HEK293 (cell line): Measurements from ENCODE around the gene ABHD17C.

ENCODE experiments used
- CTCF ChIA-PET: fragments of 350-600 bp; formaldehyde crosslinking; extraction: SDS; loops from one replicate; lab custom pipeline; 2021; ENCODE audit warnings: antibody characterized with exemption; lab: Yijun Ruan, JAX
- POLR2A ChIA-PET: fragments of 300-600 bp; formaldehyde crosslinking; extraction: SDS; loops from one replicate; lab custom pipeline; 2020; ENCODE audit warnings: antibody characterized with exemption, inconsistent platforms; lab: Yijun Ruan, JAX
- H3K27ac ChIP-seq: fragments of 200-500 bp; sonication (Bioruptor generic); 2 replicates; pipeline ENCODE4 v1.5.1; 2014; ENCODE audit warnings: low read depth, low read length, control low read depth, inconsistent platforms; ENCODE audit errors: extremely low read depth
- H3K36me3 ChIP-seq, 2 experiments: fragments of 200-500 bp in 1 of 2; sonication (Bioruptor generic) in 1 of 2; 1 replicate in 1 of 2; 2 replicates in 1 of 2; pipeline ENCODE4 v1.5.1; 2014 to 2017; ENCODE audit warnings: inconsistent platforms in 2 of 2, low read length in 2 of 2; ENCODE audit not compliant: control insufficient read depth in 2 of 2, insufficient read depth in 1 of 2
- H3K4me1 ChIP-seq: fragments of 200-500 bp; sonication (Bioruptor generic); 2 replicates; pipeline ENCODE4 v1.5.1; 2014; ENCODE audit warnings: mild to moderate bottlenecking, low read length, inconsistent platforms; ENCODE audit not compliant: control insufficient read depth, insufficient read depth
- H3K4me3 ChIP-seq: 2 replicates; pipeline ENCODE4 v1.5.1; 2011; ENCODE audit warnings: low read depth, mild to moderate bottlenecking, control low read depth, low read length, moderate library complexity
- H3K9me3 ChIP-seq: fragments of 200-500 bp; sonication (Bioruptor generic); 2 replicates; pipeline ENCODE4 v1.5.1; 2014; ENCODE audit warnings: low read depth, low read length, inconsistent platforms; ENCODE audit not compliant: control insufficient read depth, insufficient read depth
- CTCF ChIP-seq: fragments of 450-650 bp; formaldehyde crosslinking; IDR thresholded peaks from 2 replicates; pipeline ENCODE4 v1.5.1; 2016; ENCODE audit warnings: missing biosample characterization, missing genetic modification characterization
- EGR2 ChIP-seq: fragments of 450-650 bp; formaldehyde crosslinking; IDR thresholded peaks from 2 replicates; pipeline ENCODE4 v1.5.1; 2016; ENCODE audit warnings: low read depth, missing biosample characterization, missing genetic modification characterization
- GLIS1 ChIP-seq: fragments of 450-650 bp; formaldehyde crosslinking; IDR thresholded peaks from 2 replicates; pipeline ENCODE4 v1.5.1; 2016; ENCODE audit warnings: missing biosample characterization, missing genetic modification characterization
- KLF1 ChIP-seq: fragments of 450-650 bp; formaldehyde crosslinking; IDR thresholded peaks from 2 replicates; pipeline ENCODE4 v1.5.1; 2016; ENCODE audit warnings: missing biosample characterization, missing genetic modification characterization
- KLF10 ChIP-seq: fragments of 450-650 bp; IDR thresholded peaks from 2 replicates; pipeline ENCODE4 v1.5.1; 2018; ENCODE audit warnings: missing biosample characterization, mild to moderate bottlenecking, missing genetic modification characterization
- KLF9 ChIP-seq: fragments of 450-650 bp; formaldehyde crosslinking; IDR thresholded peaks from 2 replicates; pipeline ENCODE4 v1.5.1; 2016; ENCODE audit warnings: missing biosample characterization, missing genetic modification characterization, low read depth
- PRDM4 ChIP-seq: fragments of 450-650 bp; formaldehyde crosslinking; IDR thresholded peaks from 2 replicates; pipeline ENCODE4 v1.5.1; 2017; ENCODE audit warnings: missing biosample characterization, missing genetic modification characterization
- SALL2 ChIP-seq: fragments of 450-650 bp; formaldehyde crosslinking; IDR thresholded peaks from 2 replicates; pipeline ENCODE4 v1.5.0; 2017; ENCODE audit warnings: missing biosample characterization, mild to moderate bottlenecking, missing genetic modification characterization, borderline replicate concordance
- TSHZ1 ChIP-seq: fragments of 450-650 bp; formaldehyde crosslinking; IDR thresholded peaks from 2 replicates; pipeline ENCODE4 v1.5.1; 2016; ENCODE audit warnings: missing biosample characterization, missing genetic modification characterization, borderline replicate concordance
- ZBTB20 ChIP-seq: fragments of 450-650 bp; formaldehyde crosslinking; IDR thresholded peaks from 2 replicates; pipeline ENCODE4 v1.5.1; 2016; ENCODE audit warnings: missing biosample characterization, missing genetic modification characterization
- ZBTB48 ChIP-seq: fragments of 450-650 bp; formaldehyde crosslinking; IDR thresholded peaks from 2 replicates; pipeline ENCODE4 v1.5.1; 2016; ENCODE audit warnings: missing biosample characterization, missing genetic modification characterization
- ZEB2 ChIP-seq: fragments of 450-650 bp; formaldehyde crosslinking; IDR thresholded peaks from 2 replicates; pipeline ENCODE4 v1.5.1; 2016; ENCODE audit warnings: missing biosample characterization, missing genetic modification characterization
- ZFP37 ChIP-seq: fragments of 450-650 bp; formaldehyde crosslinking; IDR thresholded peaks from 2 replicates; pipeline ENCODE4 v1.5.1; 2016; ENCODE audit warnings: missing biosample characterization, missing genetic modification characterization
- ZNF10 ChIP-seq: fragments of 450-650 bp; formaldehyde crosslinking; IDR thresholded peaks from 2 replicates; pipeline ENCODE4 v1.5.1; 2017; ENCODE audit warnings: missing biosample characterization, missing genetic modification characterization
- ZNF169 ChIP-seq: fragments of 450-650 bp; formaldehyde crosslinking; IDR thresholded peaks from 2 replicates; pipeline ENCODE4 v1.5.1; 2016; ENCODE audit warnings: missing biosample characterization, missing genetic modification characterization
- ZNF184 ChIP-seq: fragments of 450-650 bp; IDR thresholded peaks from 2 replicates; pipeline ENCODE4 v1.5.1; 2018; ENCODE audit warnings: missing biosample characterization, mild to moderate bottlenecking, missing genetic modification characterization
- ZNF19 ChIP-seq: fragments of 450-650 bp; formaldehyde crosslinking; IDR thresholded peaks from 2 replicates; pipeline ENCODE4; 2016; ENCODE audit warnings: missing biosample characterization, missing genetic modification characterization, low read depth
- ZNF391 ChIP-seq: fragments of 450-650 bp; formaldehyde crosslinking; IDR thresholded peaks from 2 replicates; pipeline ENCODE4 v1.5.1; 2016; ENCODE audit warnings: low read depth, missing biosample characterization, missing genetic modification characterization, borderline replicate concordance
- ZNF596 ChIP-seq: fragments of 450-650 bp; IDR thresholded peaks from 2 replicates; pipeline ENCODE4 v1.5.0; 2018; ENCODE audit warnings: missing biosample characterization, mild to moderate bottlenecking, missing genetic modification characterization, moderate library complexity
- ZNF600 ChIP-seq: fragments of 450-650 bp; formaldehyde crosslinking; IDR thresholded peaks from 2 replicates; pipeline ENCODE4 v1.5.1; 2016; ENCODE audit warnings: missing biosample characterization, missing genetic modification characterization
- ZNF76 ChIP-seq: fragments of 450-650 bp; formaldehyde crosslinking; IDR thresholded peaks from 2 replicates; pipeline ENCODE4; 2016; ENCODE audit warnings: low read depth, missing biosample characterization, missing genetic modification characterization, borderline replicate concordance
- TF ChIP-seq, protein P1 (sequence below): fragments of 450-650 bp; formaldehyde crosslinking; IDR thresholded peaks from 2 replicates; pipeline ENCODE4 v1.5.1; 2017; ENCODE audit warnings: missing biosample characterization, missing genetic modification characterization

Gene ABHD17C

DNA sequence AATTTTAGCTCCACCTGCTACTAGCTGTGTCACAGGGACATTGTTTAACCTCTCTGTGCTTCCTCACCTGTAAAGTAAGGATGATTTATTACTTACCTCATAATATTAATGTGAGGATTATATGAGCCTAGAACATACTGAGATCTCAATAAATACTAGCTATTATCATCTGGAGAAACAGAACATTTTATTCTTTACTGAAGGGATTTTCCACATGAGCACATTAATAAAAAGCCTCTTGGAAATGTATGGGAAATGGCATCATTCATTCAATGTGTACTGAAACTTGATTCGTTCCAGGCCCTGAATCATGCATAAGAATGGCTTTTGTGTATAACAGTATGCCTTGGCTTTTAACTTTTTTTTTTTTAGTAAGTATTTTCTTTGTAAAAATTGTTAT, 73.0 kb downstream of the ABHD17C start (continued):
- TF ChIP-seq CTCF (tag by site-specific recombination) = no peak
- TF ChIP-seq, protein P1, sequence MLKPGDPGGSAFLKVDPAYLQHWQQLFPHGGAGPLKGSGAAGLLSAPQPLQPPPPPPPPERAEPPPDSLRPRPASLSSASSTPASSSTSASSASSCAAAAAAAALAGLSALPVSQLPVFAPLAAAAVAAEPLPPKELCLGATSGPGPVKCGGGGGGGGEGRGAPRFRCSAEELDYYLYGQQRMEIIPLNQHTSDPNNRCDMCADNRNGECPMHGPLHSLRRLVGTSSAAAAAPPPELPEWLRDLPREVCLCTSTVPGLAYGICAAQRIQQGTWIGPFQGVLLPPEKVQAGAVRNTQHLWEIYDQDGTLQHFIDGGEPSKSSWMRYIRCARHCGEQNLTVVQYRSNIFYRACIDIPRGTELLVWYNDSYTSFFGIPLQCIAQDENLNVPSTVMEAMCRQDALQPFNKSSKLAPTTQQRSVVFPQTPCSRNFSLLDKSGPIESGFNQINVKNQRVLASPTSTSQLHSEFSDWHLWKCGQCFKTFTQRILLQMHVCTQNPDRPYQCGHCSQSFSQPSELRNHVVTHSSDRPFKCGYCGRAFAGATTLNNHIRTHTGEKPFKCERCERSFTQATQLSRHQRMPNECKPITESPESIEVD (tag by site-specific recombination) = no peak

DNA sequence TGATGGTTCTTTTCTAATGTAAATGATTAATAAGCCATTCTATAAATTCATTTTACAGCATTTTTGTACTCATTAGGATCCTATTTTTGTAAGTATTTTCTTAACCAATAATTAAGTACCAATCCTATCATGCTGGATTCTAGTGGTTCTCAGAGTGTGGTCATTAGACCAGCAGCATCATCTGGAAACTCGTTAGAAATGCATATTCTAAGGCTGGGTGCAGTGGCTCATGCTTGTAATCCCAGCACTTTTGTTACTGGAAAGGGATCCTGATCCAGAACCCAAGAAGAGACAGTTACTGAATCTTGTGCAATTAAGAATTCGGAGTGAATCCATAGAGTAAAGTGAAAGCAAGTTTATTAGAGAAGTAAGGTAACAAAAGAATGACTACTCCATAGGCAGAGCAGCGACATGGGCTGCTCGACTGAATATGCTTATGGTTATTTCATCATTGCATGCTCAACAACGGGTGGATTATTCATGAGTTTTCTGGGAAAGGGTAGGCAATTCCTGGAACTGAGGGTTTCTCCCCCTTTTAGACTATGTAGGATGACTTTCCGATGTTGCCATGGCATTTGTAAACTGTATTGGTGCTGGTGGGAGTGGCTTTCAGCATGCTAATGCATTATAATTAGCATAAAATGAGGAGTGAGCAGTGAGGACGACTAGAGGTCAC, 74.2 kb downstream of the ABHD17C start:
- no peaks in the 10 kb centered on the region for H3K9me3 ChIP-seq
- CTCF ChIA-PET = interaction anchor here (3.0 kb wide), 1 partner anchor 8 kb away, joined by 20 read pairs; no protein-coding TSS in a partner anchor
- peaks cover 13% of the 10 kb centered on the region for H3K4me1 ChIP-seq
- no peak overlapping the region for H3K4me3 ChIP-seq
- no peaks in the 10 kb centered on the region for H3K36me3 ChIP-seq
- H3K27ac ChIP-seq = no peak overlapping the region
- TF ChIP-seq ZEB2 (tag by site-specific recombination) = no peak
- no peak for TF ChIP-seq ZNF10 (tag by site-specific recombination)
- no peak for TF ChIP-seq ZNF391
- no peak for TF ChIP-seq ZNF169 (tag by site-specific recombination)
- no peak for TF ChIP-seq EGR2 (tag by site-specific recombination)
- no peak for TF ChIP-seq TSHZ1 (tag by site-specific recombination)
- no peak for TF ChIP-seq ZNF76 (tag by site-specific recombination)
- TF ChIP-seq ZNF184 (tag by site-specific recombination) = no peak
- POLR2A ChIA-PET = no interaction called here

- Histone ChIP-seq H3K27ac (no peak overlapping the region), H3K36me3 (no peaks in the 10 kb centered on the region), H3K9me3 (no peaks in the 10 kb centered on the region), H3K4me3 (no peak overlapping the region), H3K4me1 (peaks cover 13% of the 10 kb centered on the region)
- ChIA-PET CTCF (interaction anchor here (0.7 to 0.8 kb wide), 2 partner anchors 10 to 247 kb away, joined by 3 to 4 read pairs; partner anchors contain the start of gene CEMIP), POLR2A (no interaction called here)
- TF ChIP-seq ZBTB48 (no peak), ZNF19 (tag by site-specific recombination) (no peak), GLIS1 (tag by site-specific recombination) (no peak), ZNF600 (no peak), ZFP37 (tag by site-specific recombination) (no peak), ZNF596 (no peak), ZBTB20 (no peak), PRDM4 (tag by site-specific recombination) (no peak), KLF9 (tag by site-specific recombination) (no peak), KLF1 (tag by site-specific recombination) (no peak), SALL2 (no peak), KLF10 (no peak)
These were observed 75.0 kb downstream of the ABHD17C start for GRCh38 chr15:80769829-80770705.
